HG02852 (cell line): ENCODE measurements around the gene RPL9.
A peak's percentile ranks its signal among the peaks of the same experiment; 100 is the strongest.
"Not testable (repeated sequence)": the region's sequence is repeated elsewhere in the genome, so short reads cannot be mapped to it uniquely, and the experiment has no call there.

Source experiments
- ATAC-seq: cut with Tn5 transposase; IDR thresholded peaks from one replicate; pipeline ENCODE4 v1.9.1; 2021; ENCODE audit warnings: mild to moderate bottlenecking, moderate library complexity; ENCODE audit not compliant: unreplicated experiment

The RPL9 gene

DNA sequence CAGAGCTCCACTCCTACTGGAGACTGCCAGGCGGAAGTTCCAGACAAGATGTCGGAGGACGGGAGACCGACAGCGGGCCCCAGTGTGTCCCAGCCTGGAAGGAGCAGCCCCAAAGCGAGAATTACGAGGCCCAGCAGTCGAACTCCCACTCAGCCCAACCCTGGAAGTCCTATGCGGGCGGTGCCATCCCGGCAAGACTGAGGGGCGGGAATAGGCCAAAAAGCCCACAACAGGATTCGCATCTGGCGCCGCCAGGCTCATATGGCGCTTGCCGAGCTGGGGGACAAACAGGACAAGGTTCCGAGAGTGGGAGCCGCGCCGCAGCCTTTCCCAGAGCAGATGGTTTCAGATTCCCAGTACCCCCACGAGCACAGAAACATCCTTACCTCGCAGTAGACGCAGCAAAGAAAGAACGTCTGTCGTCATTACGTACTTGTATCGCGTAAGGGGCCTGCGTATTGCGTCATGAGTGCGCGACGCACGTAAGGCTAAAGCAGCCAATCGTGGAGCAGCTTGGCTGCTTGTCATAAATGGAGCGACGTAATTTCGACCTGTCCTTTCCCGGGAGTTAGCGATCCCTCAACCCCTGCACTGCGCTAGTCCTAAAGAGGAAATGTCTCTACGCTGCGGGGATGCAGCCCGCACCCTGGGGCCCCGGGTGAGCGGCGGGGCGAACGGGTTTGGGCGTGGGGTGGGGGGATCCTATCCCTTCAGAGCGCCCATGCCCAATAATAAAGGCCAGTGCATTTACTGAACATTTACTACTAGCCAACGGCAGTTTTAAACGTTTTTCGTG lies at the start of gene RPL9, which contains the start of gene LIAS:
RPL9 (minus strand) TSS at position 418 of the 796 bp plus-strand sequence. CDS start 483 bp downstream, outside the sequence.
LIAS (plus strand) TSS at position 552 of the 796 bp plus-strand sequence; CDS start at position 614, 62 bp downstream.
- peak; percentile 74 for ATAC-seq

DNA sequence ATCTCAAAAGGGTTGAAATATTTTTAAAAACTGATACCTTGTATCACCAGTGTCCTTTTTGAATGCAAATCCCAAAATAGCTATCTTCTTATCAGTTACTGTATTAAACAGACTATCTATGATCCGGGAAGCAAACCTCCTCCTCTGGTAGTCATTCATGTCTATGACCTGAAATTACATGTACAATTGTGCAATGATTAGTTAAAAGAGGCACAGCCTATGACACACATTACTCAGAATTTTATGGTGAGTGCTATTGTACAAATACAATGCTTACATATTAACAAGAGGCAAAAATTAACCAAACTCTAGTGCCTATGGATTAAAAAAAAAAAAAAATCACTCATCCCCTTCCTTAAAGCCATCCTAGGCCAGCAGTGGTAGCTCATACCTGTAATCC lies 46.9 kb upstream of the RPL9 start:
- no peak for ATAC-seq

- no peak for ATAC-seq
Measured at GRCh38 chr4:39504538-39504937, 45.8 kb upstream of the RPL9 start.

GRCh38 chr4:39502664-39503035 lies 43.9 kb upstream of the RPL9 start:
- not testable (repeated sequence) for ATAC-seq

GRCh38 chr4:39502019-39502663 lies 43.4 kb upstream of the RPL9 start:
- no peak for ATAC-seq

DNA sequence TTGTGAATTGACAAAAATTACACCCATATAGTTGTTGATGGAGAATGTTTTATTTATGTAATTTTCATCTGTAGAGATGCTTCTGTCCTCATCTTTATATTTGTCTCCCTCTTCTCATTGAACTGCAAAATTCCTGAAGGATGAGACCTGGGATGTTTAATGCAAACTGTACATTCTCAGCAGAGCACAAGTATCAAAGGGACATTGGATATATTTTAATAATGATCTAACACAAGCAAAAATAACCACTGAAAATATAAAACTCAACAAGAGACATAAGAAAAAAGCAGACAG lies 40.0 kb upstream of the RPL9 start:
- ATAC-seq = no peak

GRCh38 chr4:39497909-39498726 lies 39.4 kb upstream of the RPL9 start:
- no peak for ATAC-seq

GRCh38 chr4:39495446-39496213 lies 36.9 kb upstream of the RPL9 start:
- ATAC-seq = no peak

DNA sequence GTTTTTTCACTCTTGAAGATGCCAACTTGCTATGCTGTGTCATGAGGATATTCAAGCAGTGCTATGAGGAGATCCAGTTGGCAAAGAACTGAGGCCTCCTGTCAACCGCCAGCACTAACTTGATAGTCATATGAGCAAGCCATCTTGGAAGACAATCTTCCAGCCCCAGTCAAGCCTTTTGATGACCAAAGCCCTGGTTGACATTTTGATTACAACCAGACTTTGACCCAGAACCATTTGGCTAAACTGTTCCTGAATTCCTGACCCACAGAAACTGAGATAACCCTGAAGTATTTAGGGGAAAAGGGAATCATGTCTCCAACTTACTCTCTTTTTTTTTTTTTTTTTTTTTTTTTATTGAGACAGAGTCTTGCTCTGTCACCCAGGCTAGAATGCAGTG lies 35.6 kb upstream of the RPL9 start:
- no peak for ATAC-seq

- ATAC-seq = no peak
Measured at GRCh38 chr4:39490322-39490721, 31.6 kb upstream of the RPL9 start.

DNA sequence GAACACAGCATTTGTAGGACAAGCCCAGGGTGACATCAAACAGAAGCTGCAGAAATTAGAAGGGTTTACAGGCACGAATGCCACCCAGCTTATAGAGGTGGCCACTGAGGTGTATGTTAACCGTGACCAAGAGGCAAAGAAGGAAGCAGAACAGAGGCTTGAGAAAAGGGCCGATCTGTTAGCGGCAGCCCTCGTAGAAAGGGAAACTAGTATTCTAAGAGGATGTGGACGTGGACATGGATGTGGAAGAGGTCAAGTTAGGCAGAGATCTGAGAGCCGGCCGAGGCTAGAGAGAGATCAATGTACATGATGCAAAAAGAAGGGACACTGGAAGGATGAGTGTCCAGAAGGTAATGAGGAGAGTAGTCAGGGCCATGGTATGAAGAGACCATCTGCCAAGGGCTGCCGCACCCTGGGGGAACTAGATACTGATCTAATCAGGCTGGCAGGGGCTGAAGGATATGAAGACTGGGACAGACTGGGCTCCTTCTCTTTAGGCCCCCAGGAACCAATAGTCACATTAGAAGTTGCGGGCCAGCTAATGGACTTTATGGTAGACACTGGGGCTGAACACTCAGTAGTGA lies 27.6 kb upstream of the RPL9 start:
- no peak for ATAC-seq

- no peak for ATAC-seq
Measured at GRCh38 chr4:39484582-39485272, 26.0 kb upstream of the RPL9 start.

- no peak for ATAC-seq
Measured at GRCh38 chr4:39480902-39481695, 22.4 kb upstream of the RPL9 start.

- no peak for ATAC-seq
Measured at GRCh38 chr4:39480251-39480650, 21.5 kb upstream of the RPL9 start.

- no peak for ATAC-seq
Measured at GRCh38 chr4:39476187-39476895, 17.6 kb upstream of the RPL9 start.

- no peak for ATAC-seq
Measured at GRCh38 chr4:39472396-39472795, 13.7 kb upstream of the RPL9 start.

DNA sequence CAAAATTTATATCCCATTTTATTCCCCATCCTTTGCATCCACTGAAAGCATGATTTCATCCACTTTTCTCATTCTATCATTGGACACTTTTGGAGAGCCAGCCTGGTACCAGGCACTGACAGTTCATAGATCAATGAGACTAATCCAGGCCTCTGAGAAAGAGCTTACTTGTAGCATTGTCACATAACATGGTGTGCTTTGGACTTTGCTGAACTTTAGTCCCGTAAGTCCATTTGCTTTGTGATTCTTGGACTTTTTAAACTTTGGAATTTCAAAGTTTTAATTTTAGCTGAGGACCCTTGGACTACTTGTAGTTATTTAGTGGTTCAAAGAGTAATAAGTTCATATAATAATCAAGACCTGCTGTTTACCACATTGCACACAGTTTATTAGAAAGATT lies 11.7 kb upstream of the RPL9 start:
- no peak for ATAC-seq

DNA sequence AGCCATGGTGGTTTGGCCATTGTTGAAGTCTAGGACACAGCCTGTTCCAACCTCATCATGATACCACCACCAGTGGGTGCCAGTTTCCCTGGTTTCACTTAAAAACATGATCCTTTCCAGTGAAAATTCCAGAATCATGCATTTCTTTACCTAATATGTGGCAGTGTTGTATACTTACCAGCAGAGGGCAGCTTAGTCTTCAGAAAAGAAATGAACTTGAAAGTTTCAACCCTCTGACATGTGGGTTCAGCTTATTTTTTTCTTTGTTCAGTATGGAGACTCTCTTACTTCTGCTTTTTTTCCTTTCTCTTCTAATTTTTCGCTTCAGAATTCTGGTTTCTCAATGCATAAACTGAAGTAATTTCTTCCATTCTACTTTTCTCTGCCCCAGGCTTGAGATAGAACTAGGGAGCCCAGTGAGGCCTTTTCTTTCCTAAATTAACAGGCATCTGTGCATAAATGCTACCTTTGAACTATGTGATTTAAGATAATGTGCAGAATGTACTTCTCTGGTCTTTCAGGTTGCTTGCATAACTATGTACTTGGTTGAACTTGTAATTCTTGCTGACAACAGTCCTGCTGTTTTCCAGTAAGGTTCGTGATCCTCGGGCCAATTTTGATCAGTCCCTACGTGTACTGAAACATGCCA lies 10.8 kb upstream of the RPL9 start:
- ATAC-seq = no peak
